SIG-M5 (cell line): ENCODE measurements around the gene SREBF2.
A peak's percentile ranks its signal among the peaks of the same experiment; 100 is the strongest.

ENCODE experiments used
- DNase-seq: peaks from one replicate; lab custom pipeline; 2025; lab: John Stamatoyannopoulos, UW

Gene SREBF2

DNA sequence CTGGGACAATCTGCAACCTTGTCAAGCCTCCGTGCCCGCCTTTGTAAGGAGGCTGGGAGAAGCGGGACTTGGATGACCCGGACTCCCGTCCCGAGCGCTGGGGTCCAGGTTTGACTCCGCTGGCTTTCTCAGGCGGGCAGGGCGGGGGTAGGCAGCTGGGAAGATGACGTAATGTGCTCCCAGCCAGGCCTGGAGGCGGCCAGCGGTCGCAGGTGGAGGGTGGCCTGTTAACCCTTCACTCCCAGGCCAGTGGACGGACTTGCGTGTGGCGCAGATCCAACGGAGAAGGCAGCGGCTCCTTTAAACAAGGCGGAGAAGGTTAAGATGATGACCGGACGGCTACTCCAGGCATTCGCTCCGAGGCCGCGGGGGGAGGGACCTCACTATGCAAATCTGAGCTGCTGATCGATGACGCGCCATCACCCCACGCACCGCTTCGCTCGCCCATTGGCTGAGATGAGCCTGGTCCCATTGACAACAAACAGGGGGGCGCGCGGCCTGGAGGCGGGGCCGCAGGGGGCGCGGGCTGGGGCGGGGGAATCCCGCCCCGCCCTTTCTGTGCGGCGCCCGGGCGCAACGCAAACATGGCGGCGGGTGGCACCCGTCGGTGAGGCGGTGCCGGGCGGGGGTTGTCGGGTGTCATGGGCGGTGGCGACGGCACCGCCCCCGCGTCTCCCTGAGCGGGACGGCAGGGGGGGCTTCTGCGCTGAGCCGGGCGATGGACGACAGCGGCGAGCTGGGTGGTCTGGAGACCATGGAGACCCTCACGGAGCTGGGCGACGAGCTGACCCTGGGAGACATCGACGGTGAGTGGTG is at the start of gene SREBF2:
TSS of gene SREBF2 (plus strand) at position 553 of the 816 bp plus-strand sequence. CDS start at position 719, 166 bp downstream.
- DNase-seq, result peak; percentile 89

- DNase-seq, result no peak
These were observed 45.6 kb upstream of the SREBF2 start for GRCh38 chr22:41787331-41787730.

DNA sequence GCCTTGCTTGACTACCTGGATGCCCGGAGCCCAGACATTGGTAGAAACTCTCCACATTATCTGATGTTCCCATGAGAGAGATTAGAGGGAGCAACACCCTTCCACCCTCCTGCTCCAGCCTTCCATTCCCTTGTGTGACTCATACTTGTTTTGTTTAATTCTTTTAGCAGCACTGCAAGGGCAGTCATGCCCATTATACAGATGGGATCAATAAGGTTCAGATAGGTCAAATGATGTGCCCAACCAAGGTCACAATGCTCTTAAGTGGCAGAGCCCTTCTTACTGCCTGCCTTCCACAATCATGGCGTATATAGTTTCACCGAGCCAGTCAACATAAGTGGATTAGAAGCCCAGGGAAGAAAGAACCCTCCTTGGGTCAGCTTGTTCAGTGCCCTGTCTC is 39.0 kb upstream of the SREBF2 start:
- no peak for DNase-seq

- DNase-seq, result no peak
These were observed 34.2 kb upstream of the SREBF2 start for GRCh38 chr22:41798736-41799135.

DNA sequence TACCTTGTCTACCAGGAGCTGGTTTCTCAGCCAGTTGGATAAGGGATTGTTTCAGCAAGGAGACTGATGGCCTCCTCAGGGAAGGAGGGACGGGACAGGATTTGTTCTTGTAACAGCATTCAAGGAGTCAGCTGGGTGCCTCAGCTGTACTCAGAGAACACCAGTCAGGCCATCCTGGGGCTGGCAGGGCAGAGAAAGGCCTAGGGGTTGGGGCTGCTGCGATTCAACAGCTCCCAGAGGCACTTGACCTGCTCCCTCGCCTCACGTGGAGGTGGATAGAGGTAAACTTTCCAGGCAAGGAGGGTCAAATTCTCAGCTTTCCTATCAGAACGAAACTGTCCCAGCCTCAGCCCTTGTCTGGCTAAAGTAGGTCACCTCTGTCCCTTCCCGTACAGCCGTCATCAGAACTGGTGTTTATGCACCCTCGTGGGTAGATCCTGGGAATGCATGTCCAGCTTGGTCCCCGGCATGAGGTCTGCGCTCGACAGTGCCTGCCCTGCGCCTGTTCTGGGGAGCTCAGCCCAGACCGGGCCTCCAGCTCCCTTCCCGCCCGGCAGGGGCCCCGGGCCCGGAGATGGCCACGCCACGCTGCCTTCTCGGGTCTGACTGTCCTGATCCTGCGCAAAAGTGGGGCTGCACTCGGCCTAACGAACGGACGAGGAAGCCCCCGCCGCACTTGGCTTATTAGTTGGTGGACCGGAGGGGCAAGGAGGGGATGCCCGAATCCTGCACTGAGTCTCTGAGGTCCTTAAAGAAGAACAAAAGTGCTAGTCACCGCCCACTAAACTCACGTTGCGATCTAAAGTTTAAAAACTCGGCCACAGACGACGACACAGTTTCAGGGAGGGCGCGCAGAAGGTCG is 33.2 kb upstream of the SREBF2 start:
- no peak for DNase-seq

GRCh38 chr22:41800348-41801146 is 32.4 kb upstream of the SREBF2 start, which contains the start of gene CCDC134:
Gene CCDC134, plus strand, starts transcription at chr22:41800679. Its CDS starts 8,212 bp downstream, at chr22:41808891.
- DNase-seq, result peak; percentile 34

GRCh38 chr22:41801147-41801819 is 31.6 kb upstream of the SREBF2 start:
- DNase-seq, result no peak

DNA sequence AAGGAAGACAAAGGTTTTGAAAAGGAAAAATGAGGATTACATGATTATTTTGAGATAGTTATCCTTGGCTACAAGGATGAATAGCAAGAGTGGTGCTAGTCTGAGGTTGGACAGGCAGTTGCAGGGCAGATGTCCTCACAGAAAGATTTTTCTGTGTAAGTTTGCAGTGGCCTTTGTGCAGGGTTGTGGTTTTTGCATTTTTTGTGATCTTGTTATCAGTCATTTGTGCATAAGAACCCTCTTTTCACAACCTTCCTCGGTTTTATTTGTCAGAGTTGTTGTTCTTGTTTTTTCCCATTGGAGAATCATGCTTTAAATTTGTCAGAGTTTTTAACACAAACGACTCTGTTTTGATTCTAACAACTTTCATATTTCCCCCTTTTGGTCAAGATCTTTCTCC is 31.0 kb upstream of the SREBF2 start:
- no peak for DNase-seq

DNA sequence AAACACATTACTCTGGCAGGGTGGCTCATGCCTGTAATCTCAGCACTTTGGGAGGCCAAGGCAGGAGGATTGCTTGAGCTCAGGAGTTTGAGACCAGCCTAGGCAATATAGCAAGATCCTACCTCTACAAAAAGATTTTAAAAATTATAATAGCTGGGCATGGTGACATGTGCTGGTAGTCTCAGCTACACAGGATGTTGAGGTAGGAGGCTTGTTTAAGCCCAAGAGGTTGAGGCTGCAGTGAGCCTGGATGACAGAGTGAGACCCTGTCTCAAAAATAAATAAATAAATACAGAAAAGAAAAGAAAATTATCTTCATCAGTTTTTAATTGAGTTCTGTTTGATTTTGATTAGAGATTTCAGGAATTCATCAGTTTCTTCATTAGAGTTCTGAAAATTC is 27.3 kb upstream of the SREBF2 start:
- no peak for DNase-seq

DNA sequence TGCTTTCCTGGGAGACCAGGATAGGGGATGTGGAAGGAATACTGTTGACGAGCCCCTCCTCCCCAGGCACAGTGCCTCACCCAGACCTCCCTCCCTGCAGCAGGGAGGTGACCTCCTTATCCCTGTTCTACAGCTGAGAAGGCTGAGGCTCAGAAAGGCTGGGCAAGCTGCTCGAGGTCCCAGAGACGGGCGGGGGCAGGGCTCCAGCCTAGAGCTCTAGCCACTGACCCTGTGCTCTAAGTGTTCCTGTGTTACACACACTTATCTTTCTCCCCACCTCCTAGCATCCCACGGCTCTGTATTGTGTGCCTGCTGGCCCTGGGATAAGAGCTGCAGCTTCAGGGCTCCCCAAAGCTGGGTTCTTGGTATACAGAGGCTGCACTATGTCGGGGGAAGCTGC is 24.5 kb upstream of the SREBF2 start:
- DNase-seq, result no peak

- no peak for DNase-seq
These were observed 22.9 kb upstream of the SREBF2 start for GRCh38 chr22:41810022-41810421.

DNA sequence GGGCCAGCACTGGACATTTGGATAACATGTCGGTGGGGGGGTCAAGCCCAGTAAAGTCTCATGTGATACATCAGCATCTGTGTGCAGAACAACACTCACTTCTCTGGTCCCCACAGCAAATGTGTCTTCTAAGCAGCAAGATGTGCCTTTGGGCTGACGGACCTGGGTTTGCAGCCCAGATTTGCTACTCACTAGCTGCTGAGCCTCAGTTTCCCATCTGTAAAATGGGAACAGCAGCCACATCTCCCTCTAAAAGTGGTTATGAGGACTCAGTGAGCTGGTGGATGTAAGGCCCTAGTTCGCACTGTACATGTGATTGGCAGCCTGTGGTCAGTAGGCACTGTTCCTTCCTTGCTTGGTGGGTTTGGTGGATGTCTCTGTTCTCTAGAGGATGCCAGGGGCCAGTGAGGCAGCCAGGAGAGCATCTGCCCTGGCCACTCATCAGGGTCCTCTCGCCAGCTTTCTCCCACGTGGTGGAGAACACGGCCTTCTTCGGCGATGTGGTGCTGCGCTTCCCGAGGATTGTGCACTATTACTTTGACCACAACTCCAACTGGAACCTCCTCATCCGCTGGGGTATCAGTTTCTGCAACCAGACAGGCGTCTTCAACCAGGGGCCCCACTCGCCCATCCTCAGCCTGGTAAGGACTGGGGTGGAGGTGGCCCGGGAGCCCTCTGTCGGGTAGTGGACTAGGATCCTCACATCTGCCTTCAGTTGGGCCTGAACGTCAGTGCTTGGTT is 19.9 kb upstream of the SREBF2 start:
- no peak for DNase-seq

GRCh38 chr22:41813726-41814410 is 19.0 kb upstream of the SREBF2 start:
- DNase-seq, result no peak

DNA sequence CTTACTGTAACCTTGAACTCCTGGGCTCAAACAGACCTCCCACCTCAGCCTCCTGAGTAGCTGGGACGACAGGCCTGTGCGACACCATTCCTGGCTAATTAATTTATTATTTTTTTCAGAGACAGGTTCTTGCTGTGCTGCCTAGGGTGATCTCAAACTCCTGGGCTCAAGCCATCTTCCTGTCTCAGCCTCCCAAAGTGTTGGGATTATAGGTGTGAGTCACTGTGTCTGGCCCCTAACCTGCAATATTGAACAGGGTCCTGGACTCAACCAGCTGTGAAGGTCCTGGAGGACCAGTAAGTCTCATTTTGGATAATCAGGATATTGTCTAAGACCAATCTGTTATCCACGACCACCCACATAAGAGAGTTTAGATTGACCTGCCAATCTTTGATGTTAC is 17.2 kb upstream of the SREBF2 start:
- no peak for DNase-seq

- DNase-seq, result no peak
These were observed 16.7 kb upstream of the SREBF2 start for GRCh38 chr22:41816241-41816640.

DNA sequence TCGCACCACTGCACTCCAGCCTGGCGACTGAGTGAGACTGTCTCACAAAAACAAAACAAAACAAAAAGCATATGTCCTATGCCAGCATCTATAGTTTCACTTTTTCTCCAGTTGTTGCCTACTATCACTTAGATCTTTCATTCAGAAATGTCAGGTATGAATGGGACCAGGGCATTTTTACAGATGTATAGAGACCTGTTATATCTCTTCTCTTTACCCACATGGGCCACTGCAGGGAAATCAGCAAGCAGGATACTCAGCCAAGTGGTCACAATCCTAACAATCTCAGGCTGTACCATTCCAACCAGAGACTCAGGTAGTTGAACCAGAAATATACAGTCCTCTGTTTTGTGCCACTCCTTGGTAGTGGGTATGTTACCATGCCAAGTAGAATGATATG is 16.0 kb upstream of the SREBF2 start:
- DNase-seq, result no peak

GRCh38 chr22:41818011-41818410 is 14.9 kb upstream of the SREBF2 start:
- no peak for DNase-seq

GRCh38 chr22:41818596-41818995 is 14.3 kb upstream of the SREBF2 start:
- no peak for DNase-seq

DNA sequence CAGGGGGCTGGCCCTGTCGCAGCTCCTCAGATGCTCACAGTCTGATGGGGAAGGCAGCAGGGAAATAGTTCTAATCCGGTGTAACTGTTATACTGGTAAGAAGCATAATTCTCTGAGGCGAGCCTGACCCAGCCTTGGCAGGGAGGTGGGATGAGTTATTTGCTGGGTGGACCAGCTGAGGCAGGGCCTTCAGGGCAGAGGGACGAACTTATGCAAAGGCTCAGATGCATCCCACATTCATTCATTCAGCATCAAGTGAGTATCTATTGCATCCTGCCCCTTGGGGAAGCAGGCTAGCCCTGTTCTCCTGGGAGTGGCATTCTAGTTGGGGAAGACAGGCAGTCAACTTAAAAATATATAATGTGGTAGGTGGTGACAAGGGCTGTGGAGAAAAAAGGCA is 13.6 kb upstream of the SREBF2 start:
- DNase-seq, result no peak

DNA sequence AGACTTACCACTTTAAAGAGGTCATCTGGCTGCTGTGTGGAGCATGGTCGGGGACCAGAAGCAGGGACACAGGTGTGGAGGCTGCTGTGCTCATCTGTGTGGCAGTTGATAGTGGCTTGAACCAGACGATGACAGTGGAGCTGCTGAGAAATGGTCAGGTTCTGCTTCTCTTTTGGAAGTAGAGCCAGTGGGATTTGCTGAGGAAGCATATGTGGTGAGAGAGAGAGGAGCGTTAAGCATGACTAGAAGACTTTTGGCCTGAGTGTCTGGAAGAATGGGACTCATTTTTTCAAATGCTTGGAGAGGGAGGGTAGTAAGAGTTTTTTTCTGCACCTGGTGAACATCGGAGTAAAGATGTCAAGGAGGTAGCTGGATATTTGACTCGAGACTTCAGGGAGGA is 12.5 kb upstream of the SREBF2 start:
- no peak for DNase-seq
